Hypothalamus (tissue), 51 donors: Measurements from ENCODE around the gene TNS3.

ENCODE experiments used
- DNase-seq, 51 donors: peaks; one replicate each; lab custom pipeline; 2025; lab: John Stamatoyannopoulos, UW

The TNS3 gene

DNA sequence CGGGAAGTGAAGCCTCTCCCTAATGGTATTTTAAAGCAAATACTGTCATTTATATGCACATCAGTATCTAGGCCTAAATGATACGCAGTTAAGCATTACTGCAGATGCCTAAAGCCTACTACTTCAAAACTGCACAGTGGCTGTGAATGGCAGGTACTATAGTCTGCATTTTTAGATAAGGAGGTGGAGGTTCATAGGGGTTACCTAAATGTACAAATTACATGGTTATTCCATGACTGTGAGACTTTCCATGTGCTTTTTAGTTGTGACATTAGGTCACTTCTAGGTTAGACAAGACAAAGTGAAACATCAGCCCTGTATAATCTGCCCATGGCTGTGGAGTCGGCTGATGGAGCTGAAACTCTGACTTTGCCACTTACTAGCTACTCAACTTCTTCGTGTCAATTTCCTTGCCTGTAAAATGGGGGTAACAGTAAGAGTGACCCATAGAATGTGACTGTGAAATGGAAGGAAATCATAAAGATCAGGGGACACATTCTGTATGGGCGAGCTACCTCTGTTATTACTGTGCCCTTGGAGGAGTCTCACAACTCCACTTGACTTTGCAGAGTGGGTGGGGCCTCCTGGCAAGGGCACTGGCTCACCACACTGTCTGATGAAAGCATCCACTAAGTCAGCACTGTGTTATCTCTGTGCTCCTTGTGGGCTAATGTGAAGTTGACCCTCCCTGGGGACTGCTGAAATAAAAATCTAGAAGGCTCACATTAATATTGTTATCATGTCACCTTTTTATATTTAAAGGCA is 239.4 kb downstream of the TNS3 start:
- DNase-seq: no peak

DNA sequence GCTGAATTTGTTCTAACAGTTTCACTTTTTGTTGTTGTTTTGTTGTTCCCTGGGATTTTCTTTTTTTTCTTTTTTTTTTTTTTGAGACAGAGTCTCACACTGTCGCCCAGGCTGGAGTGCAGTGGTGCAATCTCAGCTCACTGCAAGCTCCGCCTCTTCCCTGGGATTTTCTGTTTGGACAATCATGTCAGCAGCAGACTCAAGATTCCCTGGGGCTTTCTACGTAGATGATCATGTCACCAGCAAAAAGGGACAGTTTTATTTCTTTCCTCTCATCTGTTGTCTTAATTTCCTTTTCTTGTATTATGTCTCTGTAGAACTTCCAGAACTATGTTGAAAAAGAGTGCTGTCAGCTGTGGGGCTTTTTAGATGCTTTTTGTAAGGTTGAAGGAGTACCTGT is 241.4 kb downstream of the TNS3 start:
- no peak for DNase-seq

DNA sequence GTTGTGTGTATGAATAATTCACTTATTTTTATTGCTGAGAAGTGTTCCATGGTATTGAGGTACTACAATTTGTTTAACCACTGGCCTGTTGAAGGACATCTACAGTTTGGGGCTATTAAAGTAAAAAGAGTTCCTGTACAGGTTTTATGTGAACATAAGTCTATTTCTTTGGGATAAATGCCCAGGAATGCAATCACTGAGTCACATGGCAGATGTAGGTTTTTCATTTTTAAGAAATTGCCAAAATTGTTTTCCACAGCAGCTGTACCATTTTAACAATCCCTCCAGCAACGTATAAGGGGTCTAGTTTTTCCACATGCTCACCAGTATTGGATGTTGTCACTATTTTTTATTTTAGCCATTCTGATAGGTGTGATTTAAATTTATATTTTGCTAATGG is 243.9 kb downstream of the TNS3 start:
- no peak for DNase-seq

DNA sequence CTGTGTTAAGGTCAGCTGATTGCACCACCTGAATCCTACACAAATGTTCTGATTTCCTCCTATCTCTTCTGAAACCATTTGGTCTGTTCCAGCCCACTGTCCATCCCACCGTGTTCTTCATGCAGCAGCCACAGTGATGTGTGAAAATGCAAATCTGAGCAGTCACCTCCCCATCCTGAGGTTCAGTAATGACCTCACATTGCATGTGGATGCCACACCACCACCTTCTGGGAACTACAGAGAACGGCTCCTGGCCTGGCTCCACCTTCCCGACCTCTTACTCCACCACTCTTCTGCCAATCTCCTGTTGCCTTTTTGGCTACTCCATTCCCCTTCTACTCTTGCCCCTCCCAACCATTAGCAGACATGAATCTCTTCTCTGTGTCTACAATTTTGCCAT is 244.4 kb downstream of the TNS3 start:
- no peak for DNase-seq

DNA sequence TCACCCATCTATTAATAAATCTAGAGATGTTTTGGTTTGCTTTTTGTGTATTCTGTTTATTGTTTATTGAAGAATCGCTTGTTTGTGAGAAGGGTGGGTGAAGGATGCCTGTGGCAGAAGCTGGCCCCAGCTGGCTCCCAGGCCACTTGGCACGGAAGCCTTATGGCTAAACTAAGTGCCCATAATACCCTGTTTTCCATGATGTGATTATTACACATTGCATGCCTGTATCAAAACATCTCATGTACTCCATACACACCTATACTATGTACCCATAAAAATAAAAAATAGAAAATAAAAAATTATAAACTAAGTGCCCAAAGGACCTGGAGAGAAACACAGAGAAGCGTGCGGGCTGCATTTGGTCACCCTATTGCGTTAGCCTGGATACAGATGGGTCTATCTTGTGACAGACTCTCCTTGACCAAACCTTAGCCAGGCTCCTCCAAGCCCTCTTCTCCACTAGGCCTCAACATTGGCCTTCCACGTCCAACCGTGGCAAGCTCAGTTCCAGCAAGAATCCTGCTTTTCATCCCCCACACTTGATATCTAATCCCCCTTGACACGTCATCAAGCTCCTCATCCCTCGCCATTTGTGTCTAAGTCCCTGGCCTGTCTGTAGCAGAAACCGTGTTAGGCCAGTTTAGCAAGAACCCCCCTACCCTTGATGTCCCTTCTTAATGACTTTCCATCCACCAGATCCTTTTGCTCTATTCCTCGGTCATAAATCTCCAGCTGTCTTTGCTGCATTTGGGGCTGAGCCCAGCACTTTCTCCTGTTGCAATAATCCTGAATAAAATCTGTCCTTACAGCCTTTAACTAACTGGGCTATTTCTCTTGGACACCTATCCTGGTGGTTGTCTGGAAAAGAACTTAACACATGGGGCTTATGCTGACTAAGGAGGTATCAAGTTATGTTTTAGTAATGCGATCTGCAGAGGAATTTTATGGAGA is 245.2 kb downstream of the TNS3 start:
- DNase-seq: no peak

DNA sequence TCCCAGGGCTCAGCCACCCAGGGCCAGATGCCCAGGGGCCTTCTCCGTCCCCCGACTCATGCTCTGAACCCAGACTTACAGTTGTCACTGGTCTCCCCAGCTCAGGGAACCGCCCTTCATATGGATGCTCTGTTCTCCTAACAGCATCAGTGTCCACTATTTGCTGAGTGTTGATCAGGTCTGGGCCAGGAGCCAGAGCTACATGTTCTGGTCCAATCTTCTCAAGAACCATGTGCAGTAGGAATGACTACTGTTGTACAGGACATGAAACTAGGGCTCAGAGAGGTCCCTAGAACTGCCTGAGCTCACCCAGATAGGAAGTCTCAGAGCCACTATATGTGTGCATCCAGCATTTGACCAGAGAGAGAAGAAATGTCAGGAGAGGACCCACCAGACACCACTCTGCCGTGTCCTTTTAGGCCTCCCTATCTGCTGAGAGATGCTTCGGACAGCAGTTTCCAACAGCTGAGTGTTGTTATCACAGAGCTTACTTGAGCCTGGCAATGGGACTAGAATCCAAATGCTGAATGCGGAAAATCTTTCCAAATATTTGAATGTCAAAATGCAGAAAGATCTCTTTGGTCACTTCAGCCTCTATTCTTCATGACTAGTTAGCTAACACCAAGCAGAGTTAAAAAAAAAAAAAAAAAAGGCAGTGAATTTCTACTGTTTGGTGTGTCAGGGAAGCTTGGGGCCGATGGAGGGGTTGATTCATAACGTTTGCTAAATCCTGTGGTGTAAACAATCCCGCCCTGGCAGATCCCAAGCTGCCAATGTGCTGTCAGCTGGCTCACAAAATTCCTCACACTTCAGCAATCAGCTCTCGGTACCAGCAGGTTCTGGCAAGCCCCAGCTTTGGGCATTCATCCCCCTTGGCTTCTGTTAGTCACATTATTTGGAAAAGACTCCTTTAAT is 246.1 kb downstream of the TNS3 start:
- peak in 29 of 51 donors; percentile 17 to 71 (median 57) for DNase-seq

DNA sequence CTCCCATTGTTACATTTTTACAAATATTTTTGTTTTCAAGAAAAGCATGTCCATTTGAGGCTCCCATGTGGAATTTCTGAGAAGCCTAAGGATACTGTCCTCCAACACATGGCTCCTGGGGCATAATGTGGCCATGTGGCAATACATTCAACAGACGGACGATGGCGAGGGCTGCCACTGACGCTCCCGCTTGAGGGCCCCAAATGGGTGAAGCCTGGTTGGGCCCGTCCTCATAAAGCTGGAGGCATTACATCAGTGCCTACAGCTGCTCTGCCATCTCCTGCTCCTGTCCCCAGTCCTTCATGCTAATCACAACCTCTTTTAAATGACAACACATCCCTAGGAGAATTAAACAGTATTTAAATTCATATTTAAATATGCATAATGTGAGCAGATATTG is 246.8 kb downstream of the TNS3 start:
- no peak for DNase-seq

DNA sequence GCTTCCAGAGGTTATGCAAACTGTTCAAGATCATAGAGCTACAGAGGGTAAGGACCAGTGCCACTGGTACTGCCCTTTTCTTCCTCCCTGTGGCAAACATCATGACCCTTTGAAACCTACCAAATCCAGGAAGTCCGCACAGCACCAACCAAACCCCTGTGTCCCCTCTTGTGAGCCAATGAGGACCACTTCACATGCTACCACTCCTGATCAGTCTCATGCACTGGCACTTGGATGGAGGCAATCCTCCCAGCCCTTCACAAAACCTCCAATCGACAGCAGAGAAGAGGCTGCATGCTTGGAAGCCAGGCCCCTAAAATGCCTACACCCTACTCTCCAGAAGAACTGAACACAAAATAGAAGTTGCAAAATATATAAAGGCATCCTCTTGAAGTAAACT is 248.0 kb downstream of the TNS3 start:
- DNase-seq: no peak

DNA sequence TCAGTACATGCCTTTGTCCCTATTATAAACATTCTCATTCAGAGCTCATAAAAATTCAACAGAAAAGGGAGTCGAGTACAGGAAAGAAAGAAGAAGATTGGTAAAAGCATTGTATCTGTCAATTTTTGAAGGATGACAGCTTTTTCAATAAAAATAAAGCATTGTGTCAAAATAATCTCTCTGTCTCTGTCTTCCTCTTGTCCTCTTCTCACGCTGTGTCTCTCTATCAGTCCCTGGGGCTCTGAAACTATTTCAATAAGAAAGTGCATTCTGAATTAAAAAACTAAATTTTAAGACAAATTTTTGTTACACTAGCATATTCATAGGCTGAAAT is 248.4 kb downstream of the TNS3 start:
- no peak for DNase-seq

DNA sequence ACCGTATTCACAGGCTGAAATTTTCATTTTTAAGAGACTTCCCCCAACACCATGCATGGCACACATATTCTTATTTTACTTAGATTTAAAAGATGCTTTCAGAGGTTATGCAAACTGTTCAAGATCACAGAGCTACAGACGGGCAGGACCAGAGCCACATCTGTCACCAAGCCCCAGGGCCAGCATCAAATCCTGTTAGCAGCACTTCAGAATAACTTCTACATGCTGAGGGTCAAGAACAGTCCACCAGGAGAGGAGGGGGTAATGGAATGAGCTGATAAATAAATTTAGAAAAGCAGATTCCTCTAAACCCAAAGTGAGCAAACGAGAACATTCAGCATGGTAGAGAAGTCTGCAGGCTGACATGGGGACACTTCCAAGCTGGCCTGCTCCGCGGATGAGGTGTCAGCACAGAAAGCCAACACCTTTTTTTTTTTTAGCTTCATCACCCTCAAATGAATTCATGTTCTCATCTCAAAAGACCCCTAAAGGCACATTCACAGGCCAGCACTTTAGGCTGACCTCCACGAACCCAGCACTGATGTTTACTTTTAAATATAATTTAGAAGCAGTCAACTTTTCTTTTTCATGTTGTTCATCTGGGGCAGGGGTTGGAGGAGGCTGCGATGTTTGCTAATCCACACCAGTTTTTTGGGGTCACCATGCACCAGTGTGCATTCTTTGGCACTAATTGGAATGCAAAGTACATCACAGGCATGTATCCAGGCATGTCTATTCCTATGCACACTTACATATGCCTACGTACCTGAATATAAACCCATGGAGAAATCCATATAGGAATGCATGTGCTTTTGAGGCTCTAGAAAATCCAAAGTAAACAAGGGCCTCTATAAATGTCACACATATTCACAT is 249.0 kb downstream of the TNS3 start:
- no peak for DNase-seq

DNA sequence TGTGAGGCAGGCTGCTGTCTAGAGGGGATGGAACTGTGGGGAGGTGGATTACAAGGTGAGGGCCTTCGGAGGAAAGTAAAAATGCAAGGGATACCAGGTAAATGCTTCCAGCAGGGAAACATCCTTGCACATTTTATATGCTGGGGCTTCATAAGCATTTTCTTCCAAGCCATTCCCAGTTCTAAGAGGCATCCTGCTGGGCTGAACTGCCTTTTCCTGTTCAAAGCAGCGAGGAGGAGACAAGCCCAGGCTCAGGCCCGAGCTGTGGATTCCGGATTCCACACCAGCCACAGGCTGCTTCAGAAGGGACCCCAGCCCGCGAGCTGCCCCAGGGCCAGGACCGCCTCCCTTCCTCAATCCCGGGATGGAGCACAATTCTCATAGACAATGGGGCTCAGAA is 249.7 kb downstream of the TNS3 start:
- DNase-seq: no peak

DNA sequence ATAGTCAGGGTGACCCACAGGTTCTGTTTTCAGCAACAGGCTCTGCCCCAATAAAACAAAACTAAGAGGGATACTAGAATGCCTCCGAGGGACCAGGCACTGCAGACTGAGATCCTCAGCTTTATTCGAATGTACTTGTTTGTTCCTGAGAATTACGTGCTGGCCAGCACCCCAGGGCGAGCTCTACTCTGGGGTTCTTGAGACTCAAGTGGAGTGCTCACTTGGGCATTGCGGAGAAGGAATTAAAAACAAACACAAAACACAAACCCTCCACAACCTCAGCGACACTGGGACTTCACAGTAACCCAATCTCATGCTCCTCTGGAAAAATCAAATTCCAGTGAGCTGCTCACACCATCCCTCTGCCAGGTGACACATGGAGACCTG is 250.7 kb downstream of the TNS3 start:
- no peak for DNase-seq

DNA sequence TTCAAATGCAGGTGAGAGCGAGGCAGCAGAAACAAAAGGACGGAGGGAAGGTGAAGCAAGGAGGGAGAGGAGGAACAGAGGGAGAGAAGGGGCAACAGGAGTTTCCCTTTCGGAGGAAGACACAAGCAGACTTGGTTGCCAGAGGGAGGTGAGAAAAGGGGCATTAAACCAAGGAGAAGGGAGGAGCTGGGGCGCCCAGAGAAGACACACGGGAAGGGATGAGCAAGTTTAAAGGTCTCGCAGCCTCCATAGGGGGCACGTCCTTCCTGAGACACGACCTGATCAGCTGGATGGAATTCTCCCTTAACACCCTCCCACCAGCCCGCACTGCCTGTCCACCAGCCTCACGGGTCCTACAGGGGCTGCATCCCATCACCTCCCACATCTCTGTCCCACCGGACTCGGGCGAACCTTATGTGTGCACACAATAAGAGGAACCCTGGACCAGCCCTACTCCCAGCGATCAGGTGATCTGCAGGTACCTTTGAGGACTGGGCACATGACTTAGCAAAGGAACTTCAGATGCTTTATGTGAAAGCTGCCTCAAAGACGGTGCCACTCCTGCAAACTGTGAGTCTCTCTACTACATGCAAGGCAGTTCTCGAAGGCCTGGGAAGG is 251.2 kb downstream of the TNS3 start:
- DNase-seq: no peak

DNA sequence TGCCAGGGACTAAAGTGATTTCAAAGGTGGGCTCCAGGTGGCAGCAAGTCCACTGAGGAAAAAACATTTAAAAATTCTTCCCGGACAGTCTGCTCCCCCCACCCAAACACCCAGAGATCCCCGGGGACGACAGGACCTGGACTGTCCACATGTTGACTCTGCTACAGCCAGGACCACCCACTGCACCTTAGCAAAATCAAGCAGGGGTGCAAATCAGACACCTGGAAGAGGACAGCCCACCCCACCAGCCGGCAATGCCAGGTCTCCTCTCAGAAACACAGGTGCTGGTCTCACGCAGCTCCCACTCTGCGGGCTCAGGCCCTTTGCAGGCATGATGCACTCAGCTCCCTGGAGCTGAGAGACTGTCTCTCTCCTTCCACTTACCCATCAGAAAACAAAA is 251.9 kb downstream of the TNS3 start:
- DNase-seq: no peak

DNA sequence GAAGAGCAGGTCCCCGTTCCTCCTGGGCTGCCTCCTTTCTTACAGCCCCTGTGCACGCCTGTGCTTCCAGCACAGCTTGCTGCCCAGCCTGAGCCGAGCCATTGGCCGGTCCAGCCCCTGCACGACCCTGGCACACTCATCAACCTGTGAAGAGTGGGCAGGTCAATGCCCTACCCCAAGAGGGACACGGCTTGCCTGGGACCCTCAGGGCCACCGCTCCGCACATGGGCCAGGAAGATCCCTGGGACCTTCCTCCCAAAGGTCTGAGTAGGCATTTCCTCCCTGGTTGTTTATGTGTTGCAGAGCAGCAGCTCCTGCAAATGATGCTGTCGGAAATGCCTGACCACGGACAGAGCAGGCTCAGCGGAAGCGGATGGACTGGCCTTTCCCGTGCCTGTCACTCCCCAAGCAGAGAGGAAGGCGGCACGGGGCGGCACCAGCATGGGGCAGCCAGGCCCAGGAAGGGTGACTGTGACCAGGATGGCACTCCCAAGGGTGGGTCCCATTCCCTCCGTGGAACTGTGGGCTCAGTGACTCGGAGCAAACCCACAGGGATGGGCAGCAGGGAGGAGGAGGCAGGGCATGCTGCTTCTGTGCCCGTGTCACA is 252.5 kb downstream of the TNS3 start:
- DNase-seq: no peak

DNA sequence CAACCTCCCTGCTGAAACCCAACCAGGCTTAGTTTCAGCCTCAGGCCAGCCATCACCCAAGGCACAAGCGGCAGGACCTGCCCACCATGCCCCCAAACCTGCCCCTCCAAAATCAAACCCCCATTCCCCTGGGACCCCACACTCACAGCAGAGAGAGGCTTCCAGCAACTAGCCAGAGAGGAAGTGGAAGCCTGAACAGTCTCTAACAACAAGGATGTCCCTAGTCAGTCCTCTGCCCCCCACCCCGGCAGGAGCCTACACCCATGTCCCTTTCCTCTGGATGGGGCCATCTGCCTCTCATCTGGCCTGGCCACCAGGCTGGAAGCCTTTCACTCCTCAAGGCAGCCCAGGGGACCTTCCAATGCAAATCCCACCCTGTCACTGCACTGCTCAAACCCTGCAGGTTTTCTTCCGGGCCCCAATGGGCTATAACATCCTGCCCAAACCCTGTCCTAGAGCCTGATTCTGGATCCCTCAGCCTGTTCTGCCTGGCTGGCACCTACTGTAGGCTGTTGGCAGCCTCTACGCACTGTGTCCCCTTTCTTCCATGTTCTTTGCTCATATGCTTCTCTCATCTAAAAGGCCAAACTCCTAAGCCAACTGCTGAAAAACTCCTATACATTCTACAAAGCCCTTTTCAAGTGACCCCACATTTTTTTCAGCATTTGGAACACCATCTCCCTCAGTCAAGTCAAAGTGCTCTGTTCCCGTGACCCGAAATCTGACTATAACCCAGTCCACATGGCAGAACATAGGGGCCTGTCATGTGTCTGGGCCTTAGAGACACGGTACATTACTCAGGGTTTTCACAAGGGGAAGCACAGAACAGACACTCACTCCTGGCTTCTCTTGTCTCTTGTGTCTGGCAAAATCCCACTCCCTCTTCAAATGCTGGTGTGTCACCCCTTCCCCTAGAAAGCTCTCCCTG is 253.3 kb downstream of the TNS3 start:
- peak in 1 of 51 donors; percentile 66 for DNase-seq

DNA sequence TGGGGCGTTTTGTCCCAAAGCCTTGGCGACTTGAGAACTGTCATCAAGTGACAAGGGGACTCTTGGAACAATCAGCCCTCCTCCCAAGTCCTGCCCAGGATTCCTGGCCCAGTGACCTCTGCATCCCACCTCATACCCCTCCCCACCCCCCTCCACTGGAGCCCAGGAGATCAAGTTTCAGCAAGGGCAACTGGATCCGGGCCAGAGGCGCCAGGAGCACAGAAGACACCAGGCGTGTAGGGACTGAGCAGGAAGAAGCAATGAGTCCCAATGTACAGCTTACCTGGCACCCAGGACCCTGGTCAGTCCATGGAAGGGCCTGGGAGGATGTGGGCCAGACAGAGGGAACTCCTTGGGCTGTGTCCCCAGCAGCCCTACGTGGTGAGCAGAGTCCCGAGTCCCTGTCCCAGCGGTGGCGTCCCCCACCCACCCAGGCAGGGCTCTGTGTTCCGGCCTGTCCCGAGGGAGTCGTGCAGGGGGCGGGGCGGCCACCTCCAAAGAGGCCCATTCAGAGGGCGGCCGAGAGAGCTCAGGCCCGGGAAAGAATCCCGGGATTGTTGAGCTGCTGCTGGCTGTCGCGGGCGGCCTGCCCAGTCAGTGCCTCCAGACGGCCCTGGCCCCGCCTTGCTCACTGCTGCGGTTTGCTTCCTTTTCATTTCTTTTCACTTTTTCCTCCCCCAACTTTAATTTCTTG is 254.1 kb downstream of the TNS3 start:
- peak in 49 of 51 donors; percentile 28 to 96 (median 88) for DNase-seq
